Liver (tissue), 3 donors: Measurements from ENCODE around the gene ESRRB.

ENCODE experiments used
- ATF3 ChIP-seq: IDR thresholded peaks from 2 replicates; pipeline ENCODE4 v1.6.1; 2016; ENCODE audit warnings: antibody characterized with exemption
- CTCF ChIP-seq: fragments of 150-350 bp; IDR thresholded peaks from 2 replicates; pipeline ENCODE4 v1.5.1; 2017; ENCODE audit warnings: improper control_type of control experiment, low read depth, low read length; ENCODE audit not compliant: missing input control
- EGR1 ChIP-seq, 2 donors: IDR thresholded peaks; 2 replicates each; pipeline ENCODE4 v1.6.1; 2016 to 2018; ENCODE audit warnings: antibody characterized with exemption in 2 of 2, low read depth in 2 of 2
- GABPA ChIP-seq, 2 donors: IDR thresholded peaks in 1 of 2; conservative IDR thresholded peaks in 1 of 2; 2 replicates each; pipeline ENCODE4 v1.6.1; 2016; ENCODE audit warnings: antibody characterized with exemption in 2 of 2, mild to moderate bottlenecking in 1 of 2, moderate library complexity in 1 of 2
- JUND ChIP-seq, 2 donors: IDR thresholded peaks; 2 replicates each; pipeline ENCODE4 v1.6.1; 2016; ENCODE audit warnings: antibody characterized with exemption in 2 of 2
- MAX ChIP-seq: IDR thresholded peaks from 2 replicates; pipeline ENCODE4 v1.6.1; 2016; ENCODE audit warnings: antibody characterized with exemption
- NR2F2 ChIP-seq: IDR thresholded peaks from 2 replicates; pipeline ENCODE4 v1.6.1; 2016; ENCODE audit warnings: antibody characterized with exemption
- RAD21 ChIP-seq, 2 donors: IDR thresholded peaks; 2 replicates each; pipeline ENCODE4 v1.6.1; 2016; ENCODE audit warnings: antibody characterized with exemption in 2 of 2, mild to moderate bottlenecking in 2 of 2
- REST ChIP-seq: IDR thresholded peaks from 2 replicates; pipeline ENCODE4 v1.6.1; 2016; ENCODE audit warnings: antibody characterized with exemption, mild to moderate bottlenecking
- SP1 ChIP-seq: IDR thresholded peaks from 2 replicates; pipeline ENCODE4 v1.6.1; 2018; ENCODE audit warnings: antibody characterized with exemption, mild to moderate bottlenecking
- TAF1 ChIP-seq: conservative IDR thresholded peaks from 2 replicates; pipeline ENCODE4 v1.6.1; 2016; ENCODE audit warnings: antibody characterized with exemption, mild to moderate bottlenecking
- YY1 ChIP-seq: IDR thresholded peaks from 2 replicates; pipeline ENCODE4 v1.6.1; 2016; ENCODE audit warnings: antibody characterized with exemption, mild to moderate bottlenecking
- ZBTB33 ChIP-seq: IDR thresholded peaks from 2 replicates; pipeline ENCODE4 v1.6.1; 2016; ENCODE audit warnings: antibody characterized with exemption
- donor health status: healthy.
- donor health status: healthy.

GRCh38 chr14:76375947-76376404, at the start of gene ESRRB:
- TF ChIP-seq CTCF (no peak), RAD21 (IDR thresholded peaks at IDR 0.05) (no peak), SP1 (no peak), MAX (no peak), REST (no peak), ZBTB33 (no peak), YY1 (no peak), EGR1 (IDR thresholded peaks at IDR 0.05; ENCODE audit: low read depth in 2 of 2) (no peak), TAF1 (no peak), NR2F2 (no peak), GABPA (IDR thresholded peaks at IDR 0.05 in 1 of 2, conservative IDR thresholded peaks at IDR 0.05 in 1 of 2) (no peak), ATF3 (no peak), JUND (IDR thresholded peaks at IDR 0.05) (no peak)
